GM12878 (cell line): ENCODE measurements around the gene PRR29. TPM values are rescaled to one million over a fixed set of nuclear protein-coding genes. Genes with fewer than 3 reads are reported as not detected.

ENCODE experiments used
- ELK1 ChIP-seq: IDR thresholded peaks from 2 replicates; pipeline ENCODE4 v1.6.1; 2012; ENCODE audit warnings: low read depth, low read length, improper control_type of control experiment
- JUND ChIP-seq: IDR thresholded peaks from 2 replicates; pipeline ENCODE4 v1.6.1; 2012; ENCODE audit warnings: low read depth, mild to moderate bottlenecking, low read length, improper control_type of control experiment, moderate library complexity
- NRF1 ChIP-seq: conservative IDR thresholded peaks from 2 replicates; pipeline ENCODE4 v1.6.1; 2011; ENCODE audit warnings: mild to moderate bottlenecking, low read depth, low read length, improper control_type of control experiment
- RAD21 ChIP-seq: IDR thresholded peaks from 2 replicates; pipeline ENCODE4 v1.6.1; 2011; ENCODE audit warnings: mild to moderate bottlenecking, low read depth, low read length, moderate library complexity; ENCODE audit not compliant: insufficient read depth
- ZBED1 ChIP-seq: IDR thresholded peaks from 2 replicates; pipeline ENCODE4 v1.6.1; 2016; ENCODE audit warnings: borderline replicate concordance
- ZBTB40 ChIP-seq: fragments of 450-650 bp; IDR thresholded peaks from 2 replicates; pipeline ENCODE4 v1.6.1; 2016; ENCODE audit warnings: mild to moderate bottlenecking, moderate library complexity, borderline replicate concordance
- polyA plus RNA-seq, 11 experiments: library from polyadenylated mRNA; depleted of rRNA in 4 of 11; unstranded in 6 of 11; stranded (reverse) in 5 of 11; fragments of >200 nt; fragmentation: Nextera tagmentation in 4 of 11; fragmentation: Illumina TruSeq in 1 of 11; extraction: Ambion mirVana in 4 of 11; extraction: Trizol in 1 of 11; gene quantifications; 1 replicate in 1 of 11; 2 replicates in 10 of 11; pipeline versions ENCODE4 v1.2.1 to v1.2.3, GENCODE V29; 2011 to 2016; ENCODE audit warnings: inconsistent platforms in 2 of 11, missing spikeins in 2 of 11, low read depth in 1 of 11
- total RNA-seq, 4 experiments: library from RNA; depleted of rRNA in 3 of 4; stranded (reverse); fragments of >200 nt in 3 of 4; fragmentation: Illumina TruSeq in 1 of 4; extraction: Trizol in 1 of 4; gene quantifications; 2 replicates each; pipeline versions ENCODE4 v1.2.1 to v1.2.3, GENCODE V29; 2013 to 2021
- TF ChIP-seq, protein P1 (sequence below): fragments of 450-650 bp; IDR thresholded peaks from 2 replicates; pipeline ENCODE4 v1.6.1; 2016; ENCODE audit warnings: mild to moderate bottlenecking

The PRR29 gene
- total and polyA plus RNA-seq, 10 of the 15 experiments (the other 5 are each of a cell fraction or from before 2014, with no cell fraction given), result 0.01 to 2.4 (median 0.18) TPM; not detected in 3

DNA sequence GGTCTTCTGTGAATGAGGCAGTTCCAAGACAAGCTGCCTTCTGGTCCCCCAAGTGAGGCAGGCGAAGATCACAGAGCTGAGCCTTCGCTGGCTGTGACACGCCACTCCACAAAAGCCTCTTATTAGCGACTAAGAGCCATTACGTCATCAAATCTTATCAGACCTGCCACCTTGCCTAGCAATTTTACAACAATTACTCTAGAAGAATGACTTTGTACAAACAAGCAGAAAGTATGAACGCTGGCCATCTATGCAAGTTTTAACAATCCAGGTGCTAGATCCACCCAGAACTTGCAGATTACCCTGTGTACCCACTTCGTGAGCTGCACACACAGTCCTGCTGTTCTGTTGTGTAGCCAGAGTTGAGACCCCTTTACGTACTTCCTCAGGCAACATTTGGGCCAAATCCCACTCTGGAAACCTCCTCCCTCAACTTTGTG lies 26.1 kb downstream of the PRR29 start (continued):
- no peak for TF ChIP-seq RAD21
- no peak for TF ChIP-seq ELK1
- no peak for TF ChIP-seq NRF1
- TF ChIP-seq JUND, result no peak
- no peak for TF ChIP-seq ZBTB40
- TF ChIP-seq, protein P1, sequence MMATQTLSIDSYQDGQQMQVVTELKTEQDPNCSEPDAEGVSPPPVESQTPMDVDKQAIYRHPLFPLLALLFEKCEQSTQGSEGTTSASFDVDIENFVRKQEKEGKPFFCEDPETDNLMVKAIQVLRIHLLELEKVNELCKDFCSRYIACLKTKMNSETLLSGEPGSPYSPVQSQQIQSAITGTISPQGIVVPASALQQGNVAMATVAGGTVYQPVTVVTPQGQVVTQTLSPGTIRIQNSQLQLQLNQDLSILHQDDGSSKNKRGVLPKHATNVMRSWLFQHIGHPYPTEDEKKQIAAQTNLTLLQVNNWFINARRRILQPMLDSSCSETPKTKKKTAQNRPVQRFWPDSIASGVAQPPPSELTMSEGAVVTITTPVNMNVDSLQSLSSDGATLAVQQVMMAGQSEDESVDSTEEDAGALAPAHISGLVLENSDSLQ, result no peak
- no peak for TF ChIP-seq ZBED1
